GM12891 (cell line): ENCODE measurements around the gene ZNF714.

ENCODE experiments used
- PAX5 ChIP-seq: IDR thresholded peaks from 2 replicates; pipeline ENCODE4 v1.6.1; 2011; ENCODE audit warnings: low read length, moderate library complexity, mild to moderate bottlenecking; ENCODE audit not compliant: insufficient read depth, severe bottlenecking
- POLR2A ChIP-seq: IDR thresholded peaks from 2 replicates; pipeline ENCODE4 v1.6.1; 2011; ENCODE audit warnings: low read depth, low read length, control low read depth
- POLR2AphosphoS5 ChIP-seq: IDR thresholded peaks from 2 replicates; pipeline ENCODE4 v1.6.1; 2011; ENCODE audit warnings: low read depth, low read length, control low read depth
- POU2F2 ChIP-seq: IDR thresholded peaks from 2 replicates; pipeline ENCODE4 v1.6.1; 2011; ENCODE audit warnings: low read depth, mild to moderate bottlenecking, control low read depth, low read length, moderate library complexity
- TAF1 ChIP-seq: IDR thresholded peaks from 2 replicates; pipeline ENCODE4 v1.6.1; 2011; ENCODE audit warnings: low read depth, low read length, control low read depth

GRCh38 chr19:21092109-21092508 lies 10.1 kb downstream of the ZNF714 start:
- no peak for TF ChIP-seq POLR2A
- no peak for TF ChIP-seq POLR2AphosphoS5
- TF ChIP-seq POU2F2: no peak
- no peak for TF ChIP-seq PAX5
- no peak for TF ChIP-seq TAF1
